KMS-11 (cell line): ENCODE data around the gene TAF11L13.

Experiments
- H2AFZ ChIP-seq: fragments of 200-600 bp; sonication (generic); 2 replicates; pipeline ENCODE4 v1.6.1; 2016; ENCODE audit warnings: antibody characterized with exemption, mixed run types, low read depth
- H3K27ac ChIP-seq: fragments of 200-600 bp; sonication (generic); 2 replicates; pipeline ENCODE4 v1.6.1; 2016; ENCODE audit warnings: mild to moderate bottlenecking, mixed run types
- H3K27me3 ChIP-seq: fragments of 200-600 bp; sonication (generic); 2 replicates; pipeline ENCODE4 v1.6.1; 2017; ENCODE audit warnings: mild to moderate bottlenecking, low read depth, mixed run types, moderate library complexity; ENCODE audit not compliant: insufficient read depth
- H3K36me3 ChIP-seq: fragments of 200-600 bp; sonication (generic); 2 replicates; pipeline ENCODE4 v1.6.1; 2017; ENCODE audit warnings: mild to moderate bottlenecking, mixed run types; ENCODE audit not compliant: insufficient read depth
- H3K4me1 ChIP-seq: fragments of 200-600 bp; sonication (generic); 2 replicates; pipeline ENCODE4 v1.6.1; 2016; ENCODE audit warnings: mild to moderate bottlenecking, low read depth, mixed run types; ENCODE audit not compliant: poor library complexity, severe bottlenecking
- H3K4me2 ChIP-seq: fragments of 200-600 bp; sonication (generic); 2 replicates; pipeline ENCODE4 v1.7.0; 2016; ENCODE audit warnings: mild to moderate bottlenecking, mixed run types
- H3K4me3 ChIP-seq: fragments of 200-600 bp; sonication (generic); IDR thresholded peaks from 2 replicates; pipeline ENCODE4 v1.6.1; 2017; ENCODE audit warnings: low read depth, low read length, mixed read lengths; ENCODE audit not compliant: insufficient read depth
- H3K79me2 ChIP-seq: fragments of 200-600 bp; sonication (generic); 2 replicates; pipeline ENCODE4 v1.6.1; 2016; ENCODE audit warnings: low read depth, mixed run types; ENCODE audit not compliant: insufficient read depth
- H3K9ac ChIP-seq: fragments of 200-600 bp; sonication (generic); 2 replicates; pipeline ENCODE4 v1.6.1; 2016; ENCODE audit warnings: mild to moderate bottlenecking, mixed run types
- H4K20me1 ChIP-seq: fragments of 200-600 bp; sonication (generic); 2 replicates; pipeline ENCODE4 v1.6.1; 2016; ENCODE audit warnings: mild to moderate bottlenecking, mixed run types; ENCODE audit not compliant: insufficient read depth
- CTCF ChIP-seq: fragments of 200-600 bp; sonication (generic); conservative IDR thresholded peaks from 2 replicates; pipeline ENCODE4 v1.6.1; 2017; ENCODE audit warnings: low read depth, mild to moderate bottlenecking, antibody characterized with exemption, low read length, moderate library complexity, mixed read lengths

The TAF11L13 gene

GRCh38 chr5:17614872-17615605, 16.8 kb upstream of the TAF11L13 start:
- no peak overlapping the region for H3K4me2 ChIP-seq
- no peaks in the 10 kb centered on the region for H3K27me3 ChIP-seq
- no peaks in the 10 kb centered on the region for H3K4me1 ChIP-seq
- no peak overlapping the region for H3K27ac ChIP-seq
- no peaks in the 10 kb centered on the region for H3K79me2 ChIP-seq
- H4K20me1 ChIP-seq = no peaks in the 10 kb centered on the region
- H3K9ac ChIP-seq = no peak overlapping the region
- H3K36me3 ChIP-seq = no peaks in the 10 kb centered on the region
- no peak for TF ChIP-seq CTCF
- H3K4me3 ChIP-seq = no peak overlapping the region
- H2AFZ ChIP-seq = no peak overlapping the region

- no peaks in the 10 kb centered on the region for H3K79me2 ChIP-seq
- H3K4me2 ChIP-seq = no peak overlapping the region
- H3K27ac ChIP-seq = no peak overlapping the region
- no peaks in the 10 kb centered on the region for H3K36me3 ChIP-seq
- TF ChIP-seq CTCF = no peak
- no peaks in the 10 kb centered on the region for H4K20me1 ChIP-seq
- no peaks in the 10 kb centered on the region for H3K4me1 ChIP-seq
- no peak overlapping the region for H3K9ac ChIP-seq
- no peaks in the 10 kb centered on the region for H3K27me3 ChIP-seq
- no peak overlapping the region for H2AFZ ChIP-seq
- H3K4me3 ChIP-seq = no peak overlapping the region
Measured at GRCh38 chr5:17619354-17619753, 12.5 kb upstream of the TAF11L13 start.

GRCh38 chr5:17620627-17621026, 11.3 kb upstream of the TAF11L13 start:
- Histone ChIP-seq H3K4me2 (no peak overlapping the region), H3K36me3 (no peaks in the 10 kb centered on the region), H3K27ac (no peak overlapping the region), H3K4me1 (no peaks in the 10 kb centered on the region), H3K9ac (no peak overlapping the region), H3K4me3 (no peak overlapping the region), H4K20me1 (no peaks in the 10 kb centered on the region), H3K27me3 (no peaks in the 10 kb centered on the region), H3K79me2 (no peaks in the 10 kb centered on the region), H2AFZ (no peak overlapping the region)
- TF ChIP-seq CTCF = peak; percentile 40; the same call in 1 of the 2 replicates

GRCh38 chr5:17625686-17626085, 6.2 kb upstream of the TAF11L13 start:
- no peak overlapping the region for H3K27ac ChIP-seq
- H3K79me2 ChIP-seq = no peaks in the 10 kb centered on the region
- no peak overlapping the region for H3K4me2 ChIP-seq
- H3K27me3 ChIP-seq = no peaks in the 10 kb centered on the region
- H3K9ac ChIP-seq = no peak overlapping the region
- H4K20me1 ChIP-seq = no peaks in the 10 kb centered on the region
- H3K36me3 ChIP-seq = no peaks in the 10 kb centered on the region
- H2AFZ ChIP-seq = no peak overlapping the region
- no peaks in the 10 kb centered on the region for H3K4me1 ChIP-seq
- H3K4me3 ChIP-seq = no peak overlapping the region
- no peak for TF ChIP-seq CTCF
